K562 (cell line): ENCODE measurements around the gene USPL1.

ENCODE experiments used
- ATF2 ChIP-seq: sonication (generic); formaldehyde crosslinking; IDR thresholded peaks from 2 replicates; pipeline ENCODE4 v1.8.1; 2022; ENCODE audit warnings: missing genetic modification reagents
- BDP1 ChIP-seq: IDR thresholded peaks from 3 replicates; pipeline ENCODE4 v1.6.1; 2011; ENCODE audit not compliant: insufficient read length, insufficient read depth
- CTCF ChIP-seq, 3 experiments: IDR thresholded peaks in 2 of 3; conservative IDR thresholded peaks in 1 of 3; 2 replicates each; pipeline ENCODE4 v1.5.1; 2011 to 2012; ENCODE audit warnings: low read length in 3 of 3, mild to moderate bottlenecking in 3 of 3, control low read depth in 2 of 3, improper control_type of control experiment in 1 of 3, inconsistent platforms in 1 of 3, low read depth in 1 of 3, mixed read lengths in 1 of 3, moderate library complexity in 1 of 3; ENCODE audit not compliant: insufficient read depth in 2 of 3
- NBN ChIP-seq: fragments of 450-650 bp; IDR thresholded peaks from 2 replicates; pipeline ENCODE4 v1.6.1; 2016; ENCODE audit warnings: low read depth, mild to moderate bottlenecking
- POLR2A ChIP-seq: fragments of 450-650 bp; conservative IDR thresholded peaks from 2 replicates; pipeline ENCODE4 v1.6.1; 2016
- TCF15 ChIP-seq: fragments of 250-450 bp; sonication (Bioruptor Pico); IDR thresholded peaks from 2 replicates; pipeline ENCODE4 v1.8.0; 2022; ENCODE audit warnings: moderate library complexity, mild to moderate bottlenecking, inconsistent platforms
- ZBTB2 ChIP-seq: fragments of 450-650 bp; IDR thresholded peaks from 2 replicates; pipeline ENCODE4 v1.6.1; 2016; ENCODE audit warnings: antibody characterized with exemption
- ZNF384 ChIP-seq: IDR thresholded peaks from 2 replicates; pipeline ENCODE4 v1.6.1; 2012; ENCODE audit warnings: low read depth, low read length, improper control_type of control experiment

- TF ChIP-seq ZNF384 (no peak), POLR2A (no peak), ATF2 (CRISPR knock-in tag) (no peak), NBN (no peak), TCF15 (CRISPR knock-in tag) (no peak), BDP1 (no peak), CTCF (IDR thresholded peaks at IDR 0.05 in 2 of 3, conservative IDR thresholded peaks at IDR 0.05 in 1 of 3; ENCODE audit: insufficient read depth in 2 of 3, low read depth in 1 of 3, low read length in 3 of 3) (no peak), ZBTB2 (no peak)
Observed at GRCh38 chr13:30708541-30708940, 90.8 kb downstream of the USPL1 start.
